CD4-positive, alpha-beta T cell treated with Interleukin-6 for 4 hours (primary cell): Measurements from ENCODE around the gene MRPL24.

ENCODE experiments used
- DNase-seq: peaks from one replicate; pipeline ENCODE4 v3.0.0-alpha.2; 2020; ENCODE audit warnings: mixed read lengths

MRPL24 gene

GRCh38 chr1:156690675-156691036 lies 50.2 kb downstream of the MRPL24 start:
- no peak for DNase-seq

- DNase-seq = no peak
Measured at GRCh38 chr1:156689953-156690674, 50.8 kb downstream of the MRPL24 start.

- DNase-seq = peak; percentile 83
Measured at GRCh38 chr1:156689035-156689952, 51.6 kb downstream of the MRPL24 start.
